Gastroesophageal sphincter (tissue), 4 donors: ENCODE results near the gene GRIP2. TPM values are rescaled to one million over a fixed set of nuclear protein-coding genes. Genes with fewer than 3 reads are reported as not detected.

ENCODE experiments used
- ATAC-seq: fragments of 150-250 bp; one replicate; pipeline ENCODE4 v1.9.1; 2016; ENCODE audit warnings: mild to moderate bottlenecking, moderate library complexity
- H3K27ac ChIP-seq, 4 donors: fragments of 200-600 bp; sonication (generic) in 3 of 4; 1 replicate in 3 of 4; 2 replicates in 1 of 4; pipeline ENCODE4 v1.5.1; 2016 to 2019
- H3K27me3 ChIP-seq: fragments of 200-600 bp; sonication (generic); one replicate; pipeline ENCODE4 v1.5.1; 2019
- H3K36me3 ChIP-seq, 2 donors: fragments of 200-600 bp; sonication (generic); one replicate each; pipeline ENCODE4 v1.5.1; 2019; ENCODE audit warnings: control low read depth in 1 of 2
- H3K4me1 ChIP-seq, 3 donors: fragments of 200-600 bp; sonication (generic); 1 replicate in 2 of 3; 2 replicates in 1 of 3; pipeline ENCODE4 v1.5.1; 2016 to 2019; ENCODE audit warnings: control low read depth in 2 of 3
- H3K4me3 ChIP-seq, 2 donors: fragments of 200-600 bp; sonication (generic); one replicate each; pipeline ENCODE4 v1.5.1; 2019; ENCODE audit warnings: mild to moderate bottlenecking in 1 of 2, moderate library complexity in 1 of 2
- H3K9me3 ChIP-seq, 3 donors: fragments of 200-600 bp; sonication (generic); one replicate each; pipeline ENCODE4 v1.5.1; 2017 to 2019; ENCODE audit warnings: control low read depth in 2 of 3
- EP300 ChIP-seq: sonication (generic); formaldehyde crosslinking; IDR thresholded peaks from one replicate; pipeline ENCODE4 v1.6.1; 2017; ENCODE audit warnings: antibody characterized with exemption, mild to moderate bottlenecking
- POLR2A ChIP-seq, 2 donors: fragments of 450-650 bp; IDR thresholded peaks; one replicate each; pipeline ENCODE4 v1.6.1; 2017; ENCODE audit warnings: antibody characterized with exemption in 2 of 2, mild to moderate bottlenecking in 2 of 2, moderate library complexity in 1 of 2
- POLR2AphosphoS5 ChIP-seq: sonication (generic); formaldehyde crosslinking; IDR thresholded peaks from one replicate; pipeline ENCODE4 v1.6.1; 2017; ENCODE audit warnings: antibody characterized with exemption
- WGBS, 2 donors: methylation state at CpG; one replicate each; pipeline ENCODE4 v1.1.5; 2018; ENCODE audit warnings: low coverage in 1 of 2; 5-methylcytosine and 5-hydroxymethylcytosine counted together
- total RNA-seq, 4 donors: library from RNA; depleted of rRNA; stranded (reverse); fragments of >200 nt; gene quantifications; one replicate each; pipeline ENCODE4 v1.1.0, GENCODE V29; 2016
- TF ChIP-seq, protein P1 (sequence below), 4 experiments: fragments of 200-600 bp in 2 of 4; fragments of 450-650 bp in 2 of 4; sonication (generic) in 1 of 4; IDR thresholded peaks; one replicate each; pipeline ENCODE4 v1.5.1; 2017 to 2019; ENCODE audit warnings: antibody characterized with exemption in 4 of 4, mild to moderate bottlenecking in 2 of 4, moderate library complexity in 2 of 4

The GRIP2 gene
- total RNA-seq, 4 donors from 2014 or later, result 0.27 to 1.6 (median 0.72) TPM

- ATAC-seq, result no peak
- no peak for TF ChIP-seq EP300
- no peak for TF ChIP-seq POLR2A (IDR thresholded peaks at IDR 0.05)
- no peak for TF ChIP-seq POLR2AphosphoS5
- TF ChIP-seq, protein P1, sequence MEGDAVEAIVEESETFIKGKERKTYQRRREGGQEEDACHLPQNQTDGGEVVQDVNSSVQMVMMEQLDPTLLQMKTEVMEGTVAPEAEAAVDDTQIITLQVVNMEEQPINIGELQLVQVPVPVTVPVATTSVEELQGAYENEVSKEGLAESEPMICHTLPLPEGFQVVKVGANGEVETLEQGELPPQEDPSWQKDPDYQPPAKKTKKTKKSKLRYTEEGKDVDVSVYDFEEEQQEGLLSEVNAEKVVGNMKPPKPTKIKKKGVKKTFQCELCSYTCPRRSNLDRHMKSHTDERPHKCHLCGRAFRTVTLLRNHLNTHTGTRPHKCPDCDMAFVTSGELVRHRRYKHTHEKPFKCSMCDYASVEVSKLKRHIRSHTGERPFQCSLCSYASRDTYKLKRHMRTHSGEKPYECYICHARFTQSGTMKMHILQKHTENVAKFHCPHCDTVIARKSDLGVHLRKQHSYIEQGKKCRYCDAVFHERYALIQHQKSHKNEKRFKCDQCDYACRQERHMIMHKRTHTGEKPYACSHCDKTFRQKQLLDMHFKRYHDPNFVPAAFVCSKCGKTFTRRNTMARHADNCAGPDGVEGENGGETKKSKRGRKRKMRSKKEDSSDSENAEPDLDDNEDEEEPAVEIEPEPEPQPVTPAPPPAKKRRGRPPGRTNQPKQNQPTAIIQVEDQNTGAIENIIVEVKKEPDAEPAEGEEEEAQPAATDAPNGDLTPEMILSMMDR (IDR thresholded peaks at IDR 0.05), result no peak
- Histone ChIP-seq H3K9me3 (no peaks in the 10 kb centered on the region), H3K4me1 (peaks cover 5 to 27% (median 23%) of the 10 kb centered on the region in 3 donors), H3K27ac (no peak overlapping the region), H3K4me3 (no peak overlapping the region), H3K36me3 (peaks cover 0 to 53% of the 10 kb centered on the region in 2 donors), H3K27me3 (no peaks in the 10 kb centered on the region)
- 94% methylated on average over 5 of the region's 15 CpGs; no CpG with 5 or more reads in 1 of the 2 donors for WGBS, 2 donors
Measured at GRCh38 chr3:14448756-14449727, 91.1 kb downstream of the GRIP2 start.

- TF ChIP-seq POLR2A (IDR thresholded peaks at IDR 0.05), result no peak
- Histone ChIP-seq H3K4me3 (no peak overlapping the region), H3K9me3 (no peaks in the 10 kb centered on the region), H3K4me1 (peaks cover 5 to 21% (median 14%) of the 10 kb centered on the region in 3 donors), H3K27ac (no peak overlapping the region), H3K36me3 (peaks cover 0 to 57% of the 10 kb centered on the region in 2 donors), H3K27me3 (no peaks in the 10 kb centered on the region)
- 88 to 100% methylated on average over 1 to 3 of the region's 4 CpGs for WGBS, 2 donors
- no peak for ATAC-seq
Measured at GRCh38 chr3:14448063-14448462, 92.1 kb downstream of the GRIP2 start.

- H3K27me3 ChIP-seq, result no peaks in the 10 kb centered on the region
- ATAC-seq, result no peak
- H3K36me3 ChIP-seq, result peaks cover 0 to 57% of the 10 kb centered on the region in 2 donors
- H3K27ac ChIP-seq, result no peak overlapping the region
- H3K9me3 ChIP-seq, result no peaks in the 10 kb centered on the region
- peaks cover 1 to 21% (median 6%) of the 10 kb centered on the region in 3 donors for H3K4me1 ChIP-seq
- TF ChIP-seq, protein P1 (IDR thresholded peaks at IDR 0.05), result no peak
- no peak for TF ChIP-seq POLR2AphosphoS5
- TF ChIP-seq EP300, result no peak
- no peak for TF ChIP-seq POLR2A (IDR thresholded peaks at IDR 0.05)
- H3K4me3 ChIP-seq, result no peak overlapping the region
- 100% methylated on average over 1 of the region's 1 CpG; no CpG with 5 or more reads in 1 of the 2 donors for WGBS, 2 donors
Measured at GRCh38 chr3:14446988-14447570, 93.1 kb downstream of the GRIP2 start.

- WGBS, 2 donors, result 80% methylated on average over 1 of the region's 4 CpGs; no CpG with 5 or more reads in 1 of the 2 donors
- Histone ChIP-seq H3K36me3 (peaks cover 0 to 56% of the 10 kb centered on the region in 2 donors), H3K27me3 (no peaks in the 10 kb centered on the region), H3K9me3 (no peaks in the 10 kb centered on the region), H3K4me3 (no peak overlapping the region), H3K4me1 (peaks cover 0 to 27% (median 0%) of the 10 kb centered on the region in 3 donors), H3K27ac (no peak overlapping the region)
- no peak for TF ChIP-seq EP300
- TF ChIP-seq POLR2A (IDR thresholded peaks at IDR 0.05), result no peak
- no peak for TF ChIP-seq POLR2AphosphoS5
- TF ChIP-seq, protein P1 (IDR thresholded peaks at IDR 0.05), result no peak
- no peak for ATAC-seq
Measured at GRCh38 chr3:14445773-14446172, 94.4 kb downstream of the GRIP2 start.

- Histone ChIP-seq H3K4me3 (no peak overlapping the region), H3K36me3 (peaks cover 0 to 46% of the 10 kb centered on the region in 2 donors), H3K4me1 (peaks cover 0 to 41% (median 8%) of the 10 kb centered on the region in 3 donors), H3K27me3 (no peaks in the 10 kb centered on the region), H3K27ac (no peak overlapping the region), H3K9me3 (no peaks in the 10 kb centered on the region)
- 95 to 100% methylated on average over 1 to 5 of the region's 6 CpGs for WGBS, 2 donors
- no peak for ATAC-seq
- no peak for TF ChIP-seq EP300
- no peak for TF ChIP-seq POLR2A (IDR thresholded peaks at IDR 0.05)
- no peak for TF ChIP-seq POLR2AphosphoS5
- TF ChIP-seq, protein P1 (IDR thresholded peaks at IDR 0.05), result no peak
Measured at GRCh38 chr3:14444380-14444779, 95.8 kb downstream of the GRIP2 start.
